Kasumi-1 (cell line): ENCODE measurements around the gene THPO.

ENCODE experiments used
- DNase-seq, 2 experiments: peaks; one replicate each; lab custom pipeline; 2025; lab: John Stamatoyannopoulos, UW

Gene THPO

GRCh38 chr3:184333190-184333589, 44.8 kb downstream of the THPO start:
- no peak for DNase-seq

- no peak for DNase-seq
Observed at GRCh38 chr3:184332370-184333090, 45.5 kb downstream of the THPO start.

- no peak for DNase-seq
Observed at GRCh38 chr3:184328516-184328915, 49.5 kb downstream of the THPO start.

- DNase-seq, result no peak
Observed at GRCh38 chr3:184327171-184327570, 50.8 kb downstream of the THPO start.

GRCh38 chr3:184325715-184326369, 52.2 kb downstream of the THPO start:
- no peak for DNase-seq

GRCh38 chr3:184325269-184325668, 52.7 kb downstream of the THPO start:
- no peak for DNase-seq

GRCh38 chr3:184323696-184324095, 54.3 kb downstream of the THPO start:
- DNase-seq, result no peak

- no peak for DNase-seq
Observed at GRCh38 chr3:184322731-184323487, 55.1 kb downstream of the THPO start.
